ENCODE results near the gene LIMS2. TPM values are rescaled to one million over a fixed set of nuclear protein-coding genes. Genes with fewer than 3 reads are reported as not detected.
A peak's percentile ranks its signal among the peaks of the same experiment; 100 is the strongest.

The LIMS2 gene
- total and polyA plus RNA-seq, 2 donors (not counting 1 experiment from before 2014, with no cell fraction given) = 1.8 to 17.3 TPM

DNA sequence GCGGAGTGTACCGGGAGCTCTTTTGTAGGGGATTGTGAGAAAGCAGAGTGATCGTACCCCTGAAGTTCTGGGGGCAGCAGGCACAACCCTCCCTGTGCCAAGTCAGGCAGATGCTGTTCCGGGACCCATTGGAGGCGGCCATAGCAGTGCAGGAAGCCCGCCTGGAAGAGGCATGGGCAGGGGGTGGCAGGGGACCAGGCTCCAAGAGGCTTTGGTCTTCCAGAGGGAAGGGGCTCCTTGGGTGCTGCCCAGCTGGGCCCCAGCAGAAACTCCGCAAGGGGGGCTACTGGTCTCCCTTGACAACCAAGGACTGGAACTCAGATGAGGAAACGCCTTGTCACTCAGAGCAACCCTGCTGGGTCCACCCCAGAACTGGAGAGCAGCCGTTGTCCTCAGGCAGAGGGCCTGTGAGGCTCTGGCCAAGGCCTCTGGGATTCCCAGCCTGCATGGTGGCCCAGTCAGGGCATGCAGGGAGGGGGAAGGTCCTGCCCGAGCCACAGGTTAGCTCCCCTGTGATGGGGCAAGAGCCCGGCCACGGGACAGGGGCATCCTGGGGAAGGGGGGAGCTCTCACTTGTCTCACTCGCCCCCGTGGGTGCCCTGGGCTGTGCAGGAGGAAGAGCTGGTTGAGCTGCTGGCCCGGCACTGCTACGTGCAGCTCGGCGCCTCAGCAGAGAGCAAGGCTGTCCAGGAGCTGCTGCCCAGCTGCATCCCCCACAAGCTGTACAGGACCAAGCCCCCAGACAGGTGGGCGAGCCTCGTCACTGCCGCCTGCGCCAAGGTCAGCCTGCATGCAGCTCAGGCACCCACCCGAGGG, 50.4 kb downstream of the LIMS2 start:
- TF ChIP-seq EZH2 (IDR thresholded peaks at IDR 0.05; ENCODE audit: low read length, missing control alignments) = no peak
- TF ChIP-seq, protein P1, sequence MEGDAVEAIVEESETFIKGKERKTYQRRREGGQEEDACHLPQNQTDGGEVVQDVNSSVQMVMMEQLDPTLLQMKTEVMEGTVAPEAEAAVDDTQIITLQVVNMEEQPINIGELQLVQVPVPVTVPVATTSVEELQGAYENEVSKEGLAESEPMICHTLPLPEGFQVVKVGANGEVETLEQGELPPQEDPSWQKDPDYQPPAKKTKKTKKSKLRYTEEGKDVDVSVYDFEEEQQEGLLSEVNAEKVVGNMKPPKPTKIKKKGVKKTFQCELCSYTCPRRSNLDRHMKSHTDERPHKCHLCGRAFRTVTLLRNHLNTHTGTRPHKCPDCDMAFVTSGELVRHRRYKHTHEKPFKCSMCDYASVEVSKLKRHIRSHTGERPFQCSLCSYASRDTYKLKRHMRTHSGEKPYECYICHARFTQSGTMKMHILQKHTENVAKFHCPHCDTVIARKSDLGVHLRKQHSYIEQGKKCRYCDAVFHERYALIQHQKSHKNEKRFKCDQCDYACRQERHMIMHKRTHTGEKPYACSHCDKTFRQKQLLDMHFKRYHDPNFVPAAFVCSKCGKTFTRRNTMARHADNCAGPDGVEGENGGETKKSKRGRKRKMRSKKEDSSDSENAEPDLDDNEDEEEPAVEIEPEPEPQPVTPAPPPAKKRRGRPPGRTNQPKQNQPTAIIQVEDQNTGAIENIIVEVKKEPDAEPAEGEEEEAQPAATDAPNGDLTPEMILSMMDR (conservative IDR thresholded peaks at IDR 0.05 in 1 of 2, IDR thresholded peaks at IDR 0.05 in 1 of 2; ENCODE audit: low read depth in 1 of 2, low read length in 2 of 2) = no peak

DNA sequence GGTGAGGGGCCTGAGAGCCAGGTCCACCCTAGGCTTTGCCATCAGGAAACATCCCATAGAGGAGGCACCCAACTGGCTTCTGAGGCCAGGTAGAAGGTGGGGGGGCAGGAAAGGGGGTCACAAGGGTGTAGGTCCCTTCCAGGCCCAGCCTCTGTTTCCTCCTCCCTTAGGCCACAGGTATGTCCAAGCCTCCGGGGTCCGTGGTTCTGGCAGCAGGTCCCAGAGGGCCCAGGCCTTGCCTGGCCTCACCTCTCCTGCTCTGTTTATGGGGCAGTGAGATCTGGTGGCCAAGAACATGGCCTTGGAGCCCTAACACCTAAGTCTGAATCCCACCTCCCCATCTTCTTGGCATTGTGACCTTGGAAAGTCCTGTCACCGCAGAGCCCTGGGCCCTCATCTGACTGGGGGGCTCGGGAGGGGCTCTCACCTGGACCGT, 51.0 kb downstream of the LIMS2 start:
- Histone ChIP-seq H3K4me2 (ENCODE audit: extremely low read depth, insufficient read depth, low read length) (no peak overlapping the region), H2AFZ (ENCODE audit: low read length) (no peak overlapping the region), H4K20me1 (ENCODE audit: control insufficient read depth, extremely low read depth, insufficient read depth, low read length) (no peaks in the 10 kb centered on the region), H3K9me3 (ENCODE audit: control insufficient read depth, insufficient read depth, low read depth, low read length) (no peaks in the 10 kb centered on the region), H3K4me1 (ENCODE audit: control insufficient read depth, extremely low read depth, insufficient read depth, low read length) (no peaks in the 10 kb centered on the region), H3K27me3 (ENCODE audit: control insufficient read depth, insufficient read depth, low read length) (no peaks in the 10 kb centered on the region), H3K9ac (ENCODE audit: insufficient read depth, low read length) (no peak overlapping the region), H3K36me3 (ENCODE audit: control insufficient read depth, insufficient read depth, low read length) (no peaks in the 10 kb centered on the region), H3K27ac (ENCODE audit: insufficient read depth, low read length) (no peak overlapping the region), H3K4me3 (replicated peaks in 1 of 4; ENCODE audit: control extremely low read depth in 1 of 4, insufficient read depth in 1 of 4, low read depth in 3 of 4, low read length in 4 of 4) (no peak overlapping the region), H3K79me2 (ENCODE audit: control insufficient read depth, insufficient read depth, low read length) (no peaks in the 10 kb centered on the region)
- TF ChIP-seq, protein P1 (conservative IDR thresholded peaks at IDR 0.05 in 1 of 2, IDR thresholded peaks at IDR 0.05 in 1 of 2; ENCODE audit: low read depth in 1 of 2, low read length in 2 of 2) = no peak
- TF ChIP-seq EZH2 (IDR thresholded peaks at IDR 0.05; ENCODE audit: low read length, missing control alignments) = no peak
- no peak for DNase-seq (ENCODE audit: low read depth in 2 of 2)

More for the DNA sequence above, 50.4 kb downstream of the LIMS2 start:
- H3K4me1 ChIP-seq (ENCODE audit: control insufficient read depth, extremely low read depth, insufficient read depth, low read length) = no peaks in the 10 kb centered on the region
- no peak overlapping the region for H2AFZ ChIP-seq (ENCODE audit: low read length)
- H3K79me2 ChIP-seq (ENCODE audit: control insufficient read depth, insufficient read depth, low read length) = no peaks in the 10 kb centered on the region
- H3K9ac ChIP-seq (ENCODE audit: insufficient read depth, low read length) = no peak overlapping the region
- no peaks in the 10 kb centered on the region for H3K36me3 ChIP-seq (ENCODE audit: control insufficient read depth, insufficient read depth, low read length)
- H3K9me3 ChIP-seq (ENCODE audit: control insufficient read depth, insufficient read depth, low read depth, low read length) = no peaks in the 10 kb centered on the region
- no peaks in the 10 kb centered on the region for H3K27me3 ChIP-seq (ENCODE audit: control insufficient read depth, insufficient read depth, low read length)
- no peaks in the 10 kb centered on the region for H4K20me1 ChIP-seq (ENCODE audit: control insufficient read depth, extremely low read depth, insufficient read depth, low read length)
- H3K4me3 ChIP-seq (replicated peaks in 1 of 4; ENCODE audit: control extremely low read depth in 1 of 4, insufficient read depth in 1 of 4, low read depth in 3 of 4, low read length in 4 of 4) = no peak overlapping the region
- no peak for DNase-seq (ENCODE audit: low read depth in 2 of 2)
- no peak overlapping the region for H3K4me2 ChIP-seq (ENCODE audit: extremely low read depth, insufficient read depth, low read length)
- no peak overlapping the region for H3K27ac ChIP-seq (ENCODE audit: insufficient read depth, low read length)

DNA sequence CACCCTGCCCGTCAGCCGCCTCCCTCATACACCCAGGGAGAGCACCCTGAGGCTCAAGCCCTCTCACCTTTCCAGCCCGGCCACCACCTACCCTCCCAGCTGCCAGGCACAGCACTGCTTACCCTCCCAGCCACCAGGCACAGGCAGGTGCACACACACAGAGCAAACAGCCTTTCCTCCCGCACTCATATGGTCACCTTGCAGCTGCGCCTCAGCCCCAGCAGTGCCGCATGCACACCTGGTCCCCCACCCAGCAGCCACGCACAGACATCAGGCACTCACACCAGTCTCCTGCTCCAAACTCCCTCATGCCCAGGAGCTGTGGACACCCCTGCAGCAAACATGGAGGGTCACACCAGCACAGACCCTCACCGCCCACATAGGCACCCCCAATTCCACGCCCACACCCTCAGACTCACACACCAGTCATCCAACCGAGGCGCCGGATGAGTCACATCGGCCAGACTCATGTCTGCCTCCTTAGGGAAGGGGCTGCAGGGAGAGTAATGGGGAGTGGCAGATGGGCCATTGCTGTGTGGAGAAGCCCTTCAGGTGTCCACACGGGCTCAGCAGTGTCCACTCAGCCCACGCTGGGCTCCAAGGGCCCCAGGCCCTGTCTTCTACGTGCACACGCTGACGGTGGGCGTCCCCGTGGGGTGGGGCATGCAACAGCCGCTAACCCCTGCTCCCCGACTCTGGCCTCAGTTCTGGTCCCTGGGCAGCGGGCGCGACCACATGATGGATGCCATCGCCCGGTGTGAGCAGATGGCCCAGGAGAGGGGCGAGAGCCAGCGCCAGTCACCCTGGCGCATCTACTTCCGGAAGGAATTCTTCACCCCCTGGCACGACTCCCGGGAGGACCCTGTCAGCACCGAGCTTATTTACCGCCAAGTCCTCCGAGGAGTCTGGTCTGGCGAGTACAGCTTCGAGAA, 51.7 kb downstream of the LIMS2 start:
- Histone ChIP-seq H3K27ac (ENCODE audit: insufficient read depth, low read length) (no peak overlapping the region), H3K4me2 (ENCODE audit: extremely low read depth, insufficient read depth, low read length) (no peak overlapping the region)
- DNase-seq (ENCODE audit: low read depth in 2 of 2) = peak; percentile 4 to 78

More for the DNA sequence above, 51.7 kb downstream of the LIMS2 start:
- no peaks in the 10 kb centered on the region for H3K36me3 ChIP-seq (ENCODE audit: control insufficient read depth, insufficient read depth, low read length)
- H4K20me1 ChIP-seq (ENCODE audit: control insufficient read depth, extremely low read depth, insufficient read depth, low read length) = no peaks in the 10 kb centered on the region
- no peaks in the 10 kb centered on the region for H3K27me3 ChIP-seq (ENCODE audit: control insufficient read depth, insufficient read depth, low read length)
- no peak overlapping the region for H3K9ac ChIP-seq (ENCODE audit: insufficient read depth, low read length)
- no peaks in the 10 kb centered on the region for H3K4me1 ChIP-seq (ENCODE audit: control insufficient read depth, extremely low read depth, insufficient read depth, low read length)
- H2AFZ ChIP-seq (ENCODE audit: low read length) = no peak overlapping the region
- H3K79me2 ChIP-seq (ENCODE audit: control insufficient read depth, insufficient read depth, low read length) = no peaks in the 10 kb centered on the region
- H3K4me3 ChIP-seq (replicated peaks in 1 of 4; ENCODE audit: control extremely low read depth in 1 of 4, insufficient read depth in 1 of 4, low read depth in 3 of 4, low read length in 4 of 4) = no peak overlapping the region
- TF ChIP-seq EZH2 (IDR thresholded peaks at IDR 0.05; ENCODE audit: low read length, missing control alignments) = no peak
- TF ChIP-seq, protein P1 (conservative IDR thresholded peaks at IDR 0.05 in 1 of 2, IDR thresholded peaks at IDR 0.05 in 1 of 2; ENCODE audit: low read depth in 1 of 2, low read length in 2 of 2) = no peak
- H3K9me3 ChIP-seq (ENCODE audit: control insufficient read depth, insufficient read depth, low read depth, low read length) = no peaks in the 10 kb centered on the region

Data from fibroblast of lung (primary cell).